Endothelial cell (in vitro differentiated cells): ENCODE measurements around the gene NEGR1. TPM values are rescaled to one million over a fixed set of nuclear protein-coding genes. Genes with fewer than 3 reads are reported as not detected.
A peak's percentile ranks its signal among the peaks of the same experiment; 100 is the strongest.

Experiments used
- DNase-seq: peaks from one replicate; pipeline ENCODE4 v3.0.0; 2021; ENCODE audit warnings: low spot score
- H3K27ac Mint-ChIP-seq: one replicate; pipeline ENCODE4 v1.8.0; 2021; ENCODE audit warnings: mixed read lengths, inconsistent platforms; ENCODE audit not compliant: unreplicated experiment
- H3K27me3 Mint-ChIP-seq: one replicate; pipeline ENCODE4 v1.8.0; 2021; ENCODE audit warnings: mild to moderate bottlenecking, moderate library complexity, mixed read lengths, inconsistent platforms; ENCODE audit not compliant: unreplicated experiment
- H3K36me3 Mint-ChIP-seq: one replicate; pipeline ENCODE4 v1.8.0; 2021; ENCODE audit warnings: mild to moderate bottlenecking, low read depth, mixed read lengths, inconsistent platforms; ENCODE audit not compliant: unreplicated experiment
- H3K4me1 Mint-ChIP-seq: one replicate; pipeline ENCODE4 v1.8.0; 2021; ENCODE audit warnings: mild to moderate bottlenecking, mixed read lengths, inconsistent platforms; ENCODE audit not compliant: unreplicated experiment
- H3K4me3 Mint-ChIP-seq: one replicate; pipeline ENCODE4 v1.8.0; 2021; ENCODE audit warnings: mild to moderate bottlenecking, mixed read lengths, inconsistent platforms; ENCODE audit not compliant: unreplicated experiment
- H3K9me3 Mint-ChIP-seq: one replicate; pipeline ENCODE4 v1.8.0; 2021; ENCODE audit warnings: mixed read lengths, inconsistent platforms; ENCODE audit not compliant: unreplicated experiment
- total RNA-seq: library from RNA; stranded (reverse); fragmentation: NEBNext Ultra II Directional; extraction: Animal tissue kit (Norgen Biotek cat#: 25700); gene quantifications from one replicate; pipeline ENCODE4 v1.2.1, GENCODE V29; 2021; ENCODE audit not compliant: unreplicated experiment
- TF ChIP-seq, protein P1 (sequence below): fragments of 200-600 bp; sonication (generic); IDR thresholded peaks from one replicate; pipeline ENCODE4 v1.5.0; 2021; ENCODE audit warnings: antibody characterized with exemption; ENCODE audit not compliant: unreplicated experiment

NEGR1 gene
- total RNA-seq, 1 donor from 2014 or later: 2.9 TPM

DNA sequence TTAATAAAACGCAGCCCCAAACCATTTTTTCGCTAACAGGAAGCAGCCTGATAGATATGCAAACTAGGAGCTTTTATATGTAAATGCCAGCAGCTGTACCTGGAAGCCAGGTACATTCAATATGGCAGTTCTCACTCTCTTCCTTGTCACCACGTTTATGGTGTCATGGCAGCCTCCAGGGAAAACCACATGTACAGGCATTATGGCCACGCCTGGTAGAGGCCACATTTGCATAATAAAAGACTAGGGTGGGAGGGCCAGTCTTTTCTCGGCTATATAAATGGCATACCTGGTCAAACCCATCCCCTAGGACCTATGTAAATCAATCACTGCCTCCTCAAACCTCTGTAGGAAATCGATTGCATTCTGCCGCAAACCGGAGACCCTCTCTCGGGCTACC, 247.5 kb downstream of the NEGR1 start:
- no peak for DNase-seq
- H3K36me3 Mint-ChIP-seq: no peaks in the 10 kb centered on the region
- TF ChIP-seq, protein P1, sequence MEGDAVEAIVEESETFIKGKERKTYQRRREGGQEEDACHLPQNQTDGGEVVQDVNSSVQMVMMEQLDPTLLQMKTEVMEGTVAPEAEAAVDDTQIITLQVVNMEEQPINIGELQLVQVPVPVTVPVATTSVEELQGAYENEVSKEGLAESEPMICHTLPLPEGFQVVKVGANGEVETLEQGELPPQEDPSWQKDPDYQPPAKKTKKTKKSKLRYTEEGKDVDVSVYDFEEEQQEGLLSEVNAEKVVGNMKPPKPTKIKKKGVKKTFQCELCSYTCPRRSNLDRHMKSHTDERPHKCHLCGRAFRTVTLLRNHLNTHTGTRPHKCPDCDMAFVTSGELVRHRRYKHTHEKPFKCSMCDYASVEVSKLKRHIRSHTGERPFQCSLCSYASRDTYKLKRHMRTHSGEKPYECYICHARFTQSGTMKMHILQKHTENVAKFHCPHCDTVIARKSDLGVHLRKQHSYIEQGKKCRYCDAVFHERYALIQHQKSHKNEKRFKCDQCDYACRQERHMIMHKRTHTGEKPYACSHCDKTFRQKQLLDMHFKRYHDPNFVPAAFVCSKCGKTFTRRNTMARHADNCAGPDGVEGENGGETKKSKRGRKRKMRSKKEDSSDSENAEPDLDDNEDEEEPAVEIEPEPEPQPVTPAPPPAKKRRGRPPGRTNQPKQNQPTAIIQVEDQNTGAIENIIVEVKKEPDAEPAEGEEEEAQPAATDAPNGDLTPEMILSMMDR: no peak
- H3K9me3 Mint-ChIP-seq: no peaks in the 10 kb centered on the region
- peak overlapping the region; percentile 84 for H3K27ac Mint-ChIP-seq
- H3K4me1 Mint-ChIP-seq: no peaks in the 10 kb centered on the region
- peaks cover 1% of the 10 kb centered on the region for H3K27me3 Mint-ChIP-seq
- no peak overlapping the region for H3K4me3 Mint-ChIP-seq

DNA sequence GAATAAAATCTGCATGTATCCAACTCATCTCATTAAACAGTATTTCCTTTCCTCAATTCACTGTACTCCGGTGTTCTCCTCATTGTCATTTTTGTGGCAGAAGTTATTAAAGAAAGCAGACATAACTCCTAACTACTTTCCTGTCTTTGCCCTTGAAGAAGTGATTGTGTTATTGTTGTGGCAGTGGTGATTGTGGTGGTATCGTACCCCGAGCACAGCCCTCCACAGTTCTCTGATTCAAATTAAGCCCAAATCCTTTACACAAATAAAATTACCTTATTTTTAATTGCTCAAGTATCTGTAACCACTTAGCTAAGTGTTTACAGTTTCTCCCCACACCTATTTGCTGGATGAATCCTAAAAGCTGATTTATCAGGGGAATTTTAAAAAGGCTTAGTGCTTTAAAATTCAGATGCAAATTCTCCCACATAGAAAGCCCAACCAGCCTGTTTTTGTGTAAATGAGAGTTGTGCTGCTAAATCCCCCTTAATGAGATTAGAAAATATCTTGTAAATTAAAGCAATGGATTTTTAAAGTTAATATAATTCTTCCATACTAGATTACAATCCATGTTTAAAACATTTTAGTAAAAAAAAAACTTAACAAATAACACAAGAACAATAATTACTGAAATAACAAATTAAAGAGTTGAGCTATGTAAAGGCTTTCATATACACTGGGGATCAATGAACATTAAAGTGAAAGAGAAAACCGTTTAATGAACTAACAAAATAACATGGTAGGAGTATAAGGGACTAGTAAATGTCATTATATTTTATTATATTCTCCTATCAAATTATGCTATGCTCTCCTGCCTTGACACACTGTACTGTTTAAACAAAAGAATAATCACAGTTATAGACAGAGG, 259.0 kb downstream of the NEGR1 start:
- no peak for DNase-seq
- H3K27ac Mint-ChIP-seq: no peak overlapping the region

GRCh38 chr1:72018562-72018961, 263.8 kb downstream of the NEGR1 start:
- Mint-ChIP-seq H3K27ac (no peak overlapping the region), H3K36me3 (no peaks in the 10 kb centered on the region), H3K9me3 (no peaks in the 10 kb centered on the region), H3K4me1 (no peaks in the 10 kb centered on the region), H3K4me3 (no peak overlapping the region), H3K27me3 (no peaks in the 10 kb centered on the region)
- TF ChIP-seq, protein P1: no peak
- DNase-seq: no peak

More for the DNA sequence above, 259.0 kb downstream of the NEGR1 start:
- no peaks in the 10 kb centered on the region for H3K4me1 Mint-ChIP-seq
- no peaks in the 10 kb centered on the region for H3K9me3 Mint-ChIP-seq
- no peak overlapping the region for H3K4me3 Mint-ChIP-seq
- H3K36me3 Mint-ChIP-seq: no peaks in the 10 kb centered on the region
- TF ChIP-seq, protein P1: no peak
- no peaks in the 10 kb centered on the region for H3K27me3 Mint-ChIP-seq

GRCh38 chr1:72015006-72015405, 267.3 kb downstream of the NEGR1 start:
- Mint-ChIP-seq H3K4me1 (peaks cover 8% of the 10 kb centered on the region), H3K36me3 (no peaks in the 10 kb centered on the region), H3K27me3 (no peaks in the 10 kb centered on the region), H3K9me3 (no peaks in the 10 kb centered on the region), H3K4me3 (no peak overlapping the region), H3K27ac (no peak overlapping the region)
- TF ChIP-seq, protein P1: no peak
- DNase-seq: no peak

DNA sequence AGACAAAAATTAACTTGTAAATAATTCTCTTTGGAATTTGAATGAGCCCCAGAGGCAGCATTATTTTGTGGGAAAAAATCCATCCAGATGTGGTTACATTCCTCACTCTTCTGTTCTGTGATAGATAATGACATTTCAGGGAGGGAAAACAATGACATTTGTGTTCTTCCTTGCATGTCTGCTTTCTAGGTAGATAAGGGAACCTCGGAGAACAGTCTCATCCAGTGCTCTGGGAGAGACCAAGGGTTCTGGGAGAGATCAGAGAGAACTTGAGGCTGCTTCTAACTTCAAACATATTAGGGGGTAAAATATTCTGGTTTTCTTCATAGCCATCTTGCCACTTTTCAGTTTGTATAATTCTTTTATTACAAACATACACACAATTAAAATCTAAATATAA, 269.2 kb downstream of the NEGR1 start:
- Mint-ChIP-seq H3K4me1 (peaks cover 12% of the 10 kb centered on the region), H3K27me3 (no peaks in the 10 kb centered on the region), H3K27ac (peak overlapping the region; percentile 70), H3K36me3 (no peaks in the 10 kb centered on the region), H3K4me3 (no peak overlapping the region), H3K9me3 (no peaks in the 10 kb centered on the region)
- no peak for DNase-seq
- TF ChIP-seq, protein P1: no peak
